ENCODE measurements around the gene SSH2.

DNA sequence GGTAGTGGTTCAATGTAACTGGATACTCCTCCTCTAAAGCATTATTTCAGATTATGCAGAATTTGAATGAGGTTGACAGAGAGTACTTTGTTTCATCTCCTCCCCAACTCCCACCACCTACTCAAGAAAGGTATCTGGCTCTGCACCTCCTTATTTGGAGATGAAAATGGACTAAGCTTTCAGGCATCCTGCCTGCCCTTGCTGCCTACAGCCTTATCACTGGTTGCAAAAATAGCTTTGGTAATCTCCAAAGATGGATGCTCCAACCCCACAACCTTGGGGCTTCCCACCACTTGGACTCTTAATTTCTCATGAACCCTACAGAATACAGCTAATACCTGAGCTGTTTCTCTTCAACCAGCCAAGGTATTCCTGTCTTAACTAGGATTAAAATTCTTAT is 262.1 kb downstream of the SSH2 start:
- TF ChIP-seq POLR2AphosphoS5 (IDR thresholded peaks at IDR 0.05; ENCODE audit: insufficient read depth in 1 of 2, low read depth in 1 of 2) (no peak), CTCF (IDR thresholded peaks at IDR 0.05) (no peak), POLR2A (IDR thresholded peaks at IDR 0.05) (no peak)
